ENCODE measurements around the gene CLMN.

GRCh38 chr14:95195031-95195430 lies 124.7 kb downstream of the CLMN start:
- TF ChIP-seq CTCF (IDR thresholded peaks at IDR 0.05; ENCODE audit: poor library complexity) = no peak
- no peak for TF ChIP-seq EZH2 (IDR thresholded peaks at IDR 0.05; ENCODE audit: borderline replicate concordance)
- no peak for TF ChIP-seq EZH2phosphoT487 (IDR thresholded peaks at IDR 0.05; ENCODE audit: low read depth, severe bottlenecking, unreplicated experiment)
